GM10248 (cell line): ENCODE results near the gene NHLRC4.

Experiments
- CTCF ChIA-PET: fragments of 300-600 bp; sonication (Branson Sonifier 250); formaldehyde crosslinking; extraction: SDS; loops from one replicate; lab custom pipeline; 2021; ENCODE audit warnings: antibody characterized with exemption; lab: Yijun Ruan, JAX
- POLR2A ChIA-PET: fragments of 350-650 bp; sonication (Branson Sonifier 250); formaldehyde crosslinking; extraction: SDS; loops from one replicate; lab custom pipeline; 2020; ENCODE audit warnings: antibody characterized with exemption; lab: Yijun Ruan, JAX
- DNase-seq: peaks from one replicate; pipeline ENCODE4 v3.0.0; 2012; ENCODE audit errors: extremely low spot score
- CTCF ChIP-seq: IDR thresholded peaks from 2 replicates; pipeline ENCODE4 v1.5.1; 2012; ENCODE audit warnings: mild to moderate bottlenecking, low read depth; ENCODE audit errors: extremely low read depth, missing control alignments, control extremely low read depth

Gene NHLRC4

GRCh38 chr16:552171-552570 is 14.6 kb upstream of the NHLRC4 start:
- no peak for DNase-seq
- ChIA-PET CTCF (no interaction called here), POLR2A (no interaction called here)
- TF ChIP-seq CTCF = no peak

GRCh38 chr16:553601-554296 is 13.1 kb upstream of the NHLRC4 start:
- no peak for DNase-seq
- ChIA-PET CTCF (interaction anchor here (1.0 kb wide), 1 partner anchor 11 kb away, joined by 3 read pairs; no protein-coding TSS in a partner anchor), POLR2A (interaction anchor here (0.6 kb wide), 1 partner anchor 11 kb away, joined by 3 read pairs; no protein-coding TSS in a partner anchor)
- no peak for TF ChIP-seq CTCF

- ChIA-PET CTCF (interaction anchor here (1.0 kb wide), 1 partner anchor 12 kb away, joined by 3 read pairs; no protein-coding TSS in a partner anchor), POLR2A (no interaction called here)
- no peak for DNase-seq
- no peak for TF ChIP-seq CTCF
Measured at GRCh38 chr16:554297-554621, 12.5 kb upstream of the NHLRC4 start.

- no peak for TF ChIP-seq CTCF
- DNase-seq = no peak
- ChIA-PET POLR2A (no interaction called here), CTCF (interaction anchor here (1.0 kb wide), 1 partner anchor 12 kb away, joined by 3 read pairs; no protein-coding TSS in a partner anchor)
Measured at GRCh38 chr16:554640-555365, 12.0 kb upstream of the NHLRC4 start.

- CTCF ChIA-PET = no interaction called here
- DNase-seq = no peak
- no peak for TF ChIP-seq CTCF
- POLR2A ChIA-PET = no interaction called here
Measured at GRCh38 chr16:555528-556473, 11.0 kb upstream of the NHLRC4 start.

- ChIA-PET POLR2A (no interaction called here), CTCF (no interaction called here)
- no peak for DNase-seq
- TF ChIP-seq CTCF = no peak
Measured at GRCh38 chr16:556474-557173, 10.2 kb upstream of the NHLRC4 start.
